ENCODE results near the gene CKLF.

Gene CKLF

GRCh38 chr16:66519482-66520373 lies 32.6 kb upstream of the CKLF start:
- no peak for DNase-seq

GRCh38 chr16:66520406-66521170 lies 31.8 kb upstream of the CKLF start:
- DNase-seq, result no peak

- DNase-seq, result no peak
Observed at GRCh38 chr16:66521252-66521713, 31.1 kb upstream of the CKLF start.

- DNase-seq, result no peak
Observed at GRCh38 chr16:66521951-66522771, 30.2 kb upstream of the CKLF start.

- DNase-seq, result no peak
Observed at GRCh38 chr16:66522816-66523590, 29.4 kb upstream of the CKLF start.

- no peak for DNase-seq
Observed at GRCh38 chr16:66523861-66524354, 28.5 kb upstream of the CKLF start.

GRCh38 chr16:66524601-66525164 lies 27.7 kb upstream of the CKLF start:
- no peak for DNase-seq

- no peak for DNase-seq
Observed at GRCh38 chr16:66525396-66526180, 26.8 kb upstream of the CKLF start.

GRCh38 chr16:66528294-66528693 lies 24.1 kb upstream of the CKLF start:
- DNase-seq, result no peak

- no peak for DNase-seq
Observed at GRCh38 chr16:66529475-66529874, 22.9 kb upstream of the CKLF start.

- no peak for DNase-seq
Observed at GRCh38 chr16:66534376-66534799, 18.0 kb upstream of the CKLF start.

GRCh38 chr16:66536525-66536924 lies 15.9 kb upstream of the CKLF start:
- no peak for DNase-seq

GRCh38 chr16:66537236-66537635 lies 15.1 kb upstream of the CKLF start:
- no peak for DNase-seq

GRCh38 chr16:66538910-66539309 lies 13.5 kb upstream of the CKLF start:
- no peak for DNase-seq

- DNase-seq, result no peak
Observed at GRCh38 chr16:66539623-66540469, 12.5 kb upstream of the CKLF start.

- DNase-seq, result no peak
Observed at GRCh38 chr16:66541388-66542355, 10.7 kb upstream of the CKLF start.

- no peak for DNase-seq
Observed at GRCh38 chr16:66542396-66542795, 10.0 kb upstream of the CKLF start.

- no peak for DNase-seq
Observed at GRCh38 chr16:66543541-66543940, 8.8 kb upstream of the CKLF start.
